Right lobe of liver (tissue), 6 donors: Measurements from ENCODE around the gene SPAG5. TPM values are rescaled to one million over a fixed set of nuclear protein-coding genes. Genes with fewer than 3 reads are reported as not detected.

Experiments
- ATAC-seq, 4 donors: fragments of 200-7000 bp; cut with Tn5 transposase; one replicate each; pipeline ENCODE4 v1.9.1; 2020; ENCODE audit warnings: mild to moderate bottlenecking in 4 of 4, moderate library complexity in 4 of 4
- DNase-seq, 3 donors: peaks; one replicate each; pipeline ENCODE4 v3.0.0-alpha.2; 2020
- H3K27ac ChIP-seq, 3 donors: fragments of 200-600 bp; one replicate each; pipeline ENCODE4 v1.8.0; 2022
- H3K27me3 ChIP-seq, 2 donors: fragments of 200-600 bp; one replicate each; pipeline ENCODE4 v1.8.0; 2022
- H3K36me3 ChIP-seq, 4 donors: fragments of 200-600 bp; sonication (generic) in 1 of 4; one replicate each; pipeline versions ENCODE4 v1.5.1 to v1.8.0; 2017 to 2022; ENCODE audit warnings: control low read depth in 1 of 4
- H3K4me1 ChIP-seq, 4 donors: fragments of 200-600 bp; sonication (generic) in 1 of 4; one replicate each; pipeline versions ENCODE4 v1.5.1 to v1.8.0; 2017 to 2022; ENCODE audit warnings: control low read depth in 1 of 4
- H3K4me3 ChIP-seq, 3 donors: fragments of 200-600 bp; one replicate each; pipeline ENCODE4 v1.8.0; 2022
- H3K9me3 ChIP-seq, 4 donors: fragments of 200-600 bp; sonication (generic) in 1 of 4; one replicate each; pipeline versions ENCODE4 v1.5.1 to v1.8.0; 2017 to 2022; ENCODE audit warnings: control low read depth in 1 of 4
- POLR2A ChIP-seq: fragments of 450-650 bp; IDR thresholded peaks from one replicate; pipeline ENCODE4 v1.6.1; 2017; ENCODE audit warnings: antibody characterized with exemption, mild to moderate bottlenecking
- WGBS: methylation state at CpG from one replicate; pipeline ENCODE4 v1.1.6; 2018; ENCODE audit warnings: low coverage, low lambda C conversion rate; ENCODE audit not compliant: insufficient coverage; ENCODE audit errors: missing lambda C conversion rate; 5-methylcytosine and 5-hydroxymethylcytosine counted together
- intact Hi-C, 2 donors: fragments of 100-400 bp; cut with DNase I; formaldehyde crosslinking; loops; one replicate each; pipeline versions ENCODE4 v1.11.2 to v1.14.1; 2022
- long read RNA-seq: library from polyadenylated mRNA; unstranded; transcript quantifications from one replicate; pipeline ENCODE4 v2.0.0, GENCODE V29; 2019
- total RNA-seq, 6 experiments: library from RNA; depleted of rRNA in 2 of 6; stranded (reverse); fragments of >200 nt in 2 of 6; fragmentation: NEBNext Ultra II Directional in 3 of 6; extraction: Animal tissue kit (Norgen Biotek cat#: 25700) in 3 of 6; gene quantifications; one replicate each; pipeline versions ENCODE4 v1.1.0 to v1.2.4, GENCODE V29; 2016 to 2023
- TF ChIP-seq, protein P1 (sequence below), 4 donors: fragments of 200-600 bp in 3 of 4; fragments of 450-650 bp in 1 of 4; IDR thresholded peaks; one replicate each; pipeline versions ENCODE4 v1.5.1 to v1.8.0; 2016 to 2022; ENCODE audit warnings: antibody characterized with exemption in 4 of 4, mild to moderate bottlenecking in 2 of 4
- donor health status: DM: no; HTN: yes; CAD: no.
- donor health status: DM: no; HTN: no; CAD: no.
- donor health status: DM: no; HTN: no; CAD: no.
- donor health status: DM: no; HTN: yes; CAD: no.
- donor health status: DM: no; HTN: yes; CAD: no.

SPAG5 gene
- 10 to 100 TPM in 4 of 6 experiments, 1 to 10 TPM in 2; 8.4 to 14.1 (median 11.3) TPM for total RNA-seq
- long read RNA-seq, result 0 reads

DNA sequence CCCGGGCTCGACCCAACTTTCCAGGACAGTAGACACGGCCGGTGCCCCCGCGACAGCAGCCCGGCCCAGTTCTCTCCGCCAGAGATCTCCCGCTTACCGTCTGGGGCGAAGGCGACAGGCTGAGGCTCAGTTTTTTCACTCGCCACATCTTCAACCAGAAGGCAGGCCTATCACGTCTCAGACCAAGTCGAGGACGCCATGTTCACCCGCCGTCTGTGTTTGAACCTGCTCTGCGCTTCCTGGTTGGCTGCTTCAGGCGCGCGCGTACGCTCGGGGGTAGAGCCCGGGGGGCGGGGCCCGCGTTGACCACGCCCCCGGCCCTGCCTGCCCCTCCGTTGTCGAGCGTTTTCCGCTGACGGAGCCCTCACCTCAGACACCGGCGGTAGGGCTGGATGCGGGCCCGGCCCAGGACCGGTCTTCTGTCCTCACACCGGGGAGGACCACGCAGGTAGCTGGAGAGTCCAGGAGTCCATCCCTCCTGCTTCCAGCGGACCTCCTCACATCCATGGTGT, at the start of gene SPAG5:
SPAG5 (minus strand) TSS at position 227 of the 512 bp plus-strand sequence; CDS start at position 148, 79 bp downstream.
- no peaks in the 10 kb centered on the region for H3K36me3 ChIP-seq
- peaks cover 0 to 24% (median 3%) of the 10 kb centered on the region in 4 donors for H3K4me1 ChIP-seq
- intact Hi-C loops, result no loop called here
- peak within 1 kb of the TSS; percentile 66 to 72 (median 67) for H3K4me3 ChIP-seq
- TF ChIP-seq, protein P1, sequence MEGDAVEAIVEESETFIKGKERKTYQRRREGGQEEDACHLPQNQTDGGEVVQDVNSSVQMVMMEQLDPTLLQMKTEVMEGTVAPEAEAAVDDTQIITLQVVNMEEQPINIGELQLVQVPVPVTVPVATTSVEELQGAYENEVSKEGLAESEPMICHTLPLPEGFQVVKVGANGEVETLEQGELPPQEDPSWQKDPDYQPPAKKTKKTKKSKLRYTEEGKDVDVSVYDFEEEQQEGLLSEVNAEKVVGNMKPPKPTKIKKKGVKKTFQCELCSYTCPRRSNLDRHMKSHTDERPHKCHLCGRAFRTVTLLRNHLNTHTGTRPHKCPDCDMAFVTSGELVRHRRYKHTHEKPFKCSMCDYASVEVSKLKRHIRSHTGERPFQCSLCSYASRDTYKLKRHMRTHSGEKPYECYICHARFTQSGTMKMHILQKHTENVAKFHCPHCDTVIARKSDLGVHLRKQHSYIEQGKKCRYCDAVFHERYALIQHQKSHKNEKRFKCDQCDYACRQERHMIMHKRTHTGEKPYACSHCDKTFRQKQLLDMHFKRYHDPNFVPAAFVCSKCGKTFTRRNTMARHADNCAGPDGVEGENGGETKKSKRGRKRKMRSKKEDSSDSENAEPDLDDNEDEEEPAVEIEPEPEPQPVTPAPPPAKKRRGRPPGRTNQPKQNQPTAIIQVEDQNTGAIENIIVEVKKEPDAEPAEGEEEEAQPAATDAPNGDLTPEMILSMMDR (IDR thresholded peaks at IDR 0.05), result no peak
- TF ChIP-seq POLR2A, result peak; percentile 94
- H3K27me3 ChIP-seq, result no peaks in the 10 kb centered on the region
- DNase-seq, result peak; percentile 96 to 97 (median 96)
- no peaks in the 10 kb centered on the region for H3K9me3 ChIP-seq
- peak; percentile 95 to 98 (median 96) for ATAC-seq
- WGBS, result no CpG with 5 or more reads among the region's 44 CpGs
- H3K27ac ChIP-seq, result peak within 1 kb of the TSS; percentile 84 to 99 (median 99)

DNA sequence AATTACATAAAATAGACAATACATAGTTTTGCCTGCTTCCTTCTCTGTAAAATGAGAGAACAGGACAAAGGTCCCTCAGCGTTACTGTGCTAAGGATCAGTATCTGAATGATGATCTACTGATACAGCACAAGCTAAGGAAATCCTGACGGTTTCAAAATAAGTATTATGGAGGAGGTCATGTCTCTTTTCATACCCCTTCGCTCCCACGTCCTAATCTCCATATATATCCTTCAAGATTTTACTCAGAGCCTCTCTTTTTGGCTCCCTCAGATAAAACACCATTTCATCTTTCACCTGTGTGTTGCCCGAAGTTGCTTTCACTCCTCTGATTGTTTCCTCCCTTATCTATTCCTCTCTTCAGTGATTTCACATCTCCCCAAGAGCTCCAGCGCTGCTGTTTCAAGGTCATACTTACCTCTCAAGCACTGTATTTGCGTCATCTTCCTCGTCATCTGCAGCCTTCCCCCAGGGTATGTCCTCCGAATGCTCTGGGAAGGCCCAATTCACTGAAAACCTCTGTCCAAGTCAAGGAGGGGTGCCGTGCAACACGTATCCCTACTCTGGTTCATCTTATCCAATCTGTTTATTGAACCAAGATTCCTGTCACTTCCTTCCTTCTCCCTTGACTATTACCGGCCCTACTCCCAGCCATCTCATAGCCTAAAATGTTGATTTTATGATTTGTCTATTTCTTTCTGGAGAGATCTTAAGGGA, 47.4 kb upstream of the SPAG5 start:
- H3K4me1 ChIP-seq, result peaks cover 0 to 39% (median 14%) of the 10 kb centered on the region in 4 donors
- no peak for TF ChIP-seq POLR2A
- TF ChIP-seq, protein P1 (IDR thresholded peaks at IDR 0.05), result no peak
- no peaks in the 10 kb centered on the region for H3K9me3 ChIP-seq
- no peaks in the 10 kb centered on the region for H3K27me3 ChIP-seq
- 55% methylated on average over 12 of the region's 12 CpGs for WGBS
- intact Hi-C loops, result no loop called here
- H3K36me3 ChIP-seq, result peaks cover 0 to 36% (median 11%) of the 10 kb centered on the region in 4 donors
- peak overlapping the region; percentile 64 to 90 (median 78) for H3K27ac ChIP-seq
- H3K4me3 ChIP-seq, result no peak overlapping the region
- ATAC-seq, result no peak
- no peak for DNase-seq

DNA sequence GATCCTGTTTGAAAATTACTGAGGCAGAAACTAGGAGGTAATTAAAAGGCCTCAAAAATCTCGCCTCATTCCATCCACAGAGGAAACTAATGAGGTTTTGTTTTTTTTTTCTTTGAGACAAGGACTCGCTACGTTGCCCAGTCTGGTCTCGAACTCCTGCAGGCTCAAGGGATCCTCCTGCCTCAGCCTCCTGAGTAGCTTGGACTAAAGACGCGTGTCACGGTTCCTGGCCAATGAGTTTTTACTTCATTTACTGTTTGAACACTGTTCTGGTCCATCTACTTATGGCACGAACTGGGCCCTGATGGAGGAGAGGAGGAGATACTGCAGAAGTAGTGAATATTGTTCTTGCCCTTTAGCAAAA, 46.7 kb upstream of the SPAG5 start:
- Histone ChIP-seq H3K9me3 (no peaks in the 10 kb centered on the region), H3K36me3 (peaks cover 0 to 43% (median 11%) of the 10 kb centered on the region in 4 donors), H3K27ac (peak overlapping the region; percentile 77 to 90 (median 78)), H3K27me3 (no peaks in the 10 kb centered on the region), H3K4me3 (peak overlapping the region; percentile 73 to 82 (median 73)), H3K4me1 (peaks cover 0 to 39% (median 14%) of the 10 kb centered on the region in 4 donors)
- no peak for ATAC-seq
- 20% methylated on average over 8 of the region's 8 CpGs for WGBS
- no peak for DNase-seq
- intact Hi-C loops, result no loop called here
- no peak for TF ChIP-seq POLR2A
- TF ChIP-seq, protein P1 (IDR thresholded peaks at IDR 0.05), result no peak

DNA sequence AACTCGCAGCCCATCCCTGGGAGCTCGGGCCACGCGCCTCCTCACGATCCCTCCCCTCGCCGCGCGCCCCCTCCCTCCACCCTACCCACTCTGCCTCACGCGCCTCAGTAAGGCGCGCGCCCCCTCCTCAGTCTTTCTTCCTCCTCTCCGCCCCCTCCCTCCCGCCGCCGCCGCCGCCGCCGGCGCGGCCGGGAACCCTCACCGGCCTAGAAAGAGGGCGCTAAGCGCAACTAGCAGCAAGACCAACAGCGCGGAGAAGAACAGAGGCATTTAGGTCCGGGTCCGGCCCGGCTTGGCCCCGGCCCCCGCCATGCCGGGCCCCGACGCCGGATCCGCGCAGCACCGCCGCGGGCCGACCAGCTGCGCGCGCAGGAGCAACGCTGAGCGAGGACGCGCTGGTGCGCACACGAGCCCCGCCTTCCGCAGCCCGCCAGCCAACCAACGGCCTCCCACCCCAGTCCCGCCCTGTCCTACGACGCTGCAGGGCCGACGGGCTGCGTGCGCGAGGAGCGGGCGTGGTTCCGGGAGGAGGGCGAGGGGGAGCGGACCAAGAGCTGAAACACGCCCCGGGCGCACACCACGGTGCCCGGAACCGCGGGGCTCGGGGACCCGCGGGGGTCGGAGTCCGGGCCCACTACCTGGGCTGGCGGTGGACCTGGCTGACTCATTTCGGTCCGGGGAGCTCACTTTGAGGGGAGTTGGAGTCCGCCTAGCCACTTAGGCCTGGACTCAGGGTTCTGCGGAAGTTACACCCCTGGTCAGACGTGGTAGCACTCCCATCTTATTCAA, 46.2 kb upstream of the SPAG5 start, which contains the start of gene BLTP2:
BLTP2 (minus strand) TSS at position 372 of the 789 bp plus-strand sequence; CDS start at position 270, 102 bp downstream.
- Histone ChIP-seq H3K27ac (peak within 1 kb of the TSS; percentile 77 to 90 (median 78)), H3K27me3 (no peaks in the 10 kb centered on the region), H3K4me3 (peak within 1 kb of the TSS; percentile 73 to 82 (median 73)), H3K4me1 (peaks cover 0 to 39% (median 14%) of the 10 kb centered on the region in 4 donors), H3K36me3 (peaks cover 0 to 48% (median 13%) of the 10 kb centered on the region in 4 donors), H3K9me3 (no peaks in the 10 kb centered on the region)
- WGBS, result 0% methylated on average over 32 of the region's 89 CpGs
- intact Hi-C loops, result no loop called here
- TF ChIP-seq POLR2A, result peak; percentile 89
- TF ChIP-seq, protein P1 (IDR thresholded peaks at IDR 0.05), result no peak
- ATAC-seq, result peak; percentile 92 to 98 (median 96)
- peak; percentile 98 for DNase-seq
